NCI-H2081 (cell line): ENCODE measurements around the gene C22orf42.
"Not testable (repeated sequence)": the region's sequence is repeated elsewhere in the genome, so short reads cannot be mapped to it uniquely, and the experiment has no call there.

Source experiments
- DNase-seq, 2 experiments: peaks; one replicate each; lab custom pipeline; 2025; lab: John Stamatoyannopoulos, UW

C22orf42 gene

GRCh38 chr22:32185821-32186220 is 26.7 kb upstream of the C22orf42 start:
- no peak for DNase-seq

- DNase-seq: no peak
Measured at GRCh38 chr22:32183625-32184024, 24.5 kb upstream of the C22orf42 start.

- DNase-seq: no peak
Measured at GRCh38 chr22:32181043-32181442, 21.9 kb upstream of the C22orf42 start.

- DNase-seq: no peak
Measured at GRCh38 chr22:32177221-32177765, 18.2 kb upstream of the C22orf42 start.

- no peak for DNase-seq
Measured at GRCh38 chr22:32175683-32176644, 16.9 kb upstream of the C22orf42 start.

GRCh38 chr22:32175115-32175514 is 16.0 kb upstream of the C22orf42 start:
- DNase-seq: no peak

- no peak for DNase-seq
Measured at GRCh38 chr22:32165681-32166080, 6.6 kb upstream of the C22orf42 start.

GRCh38 chr22:32164075-32164860 is 5.2 kb upstream of the C22orf42 start:
- no peak for DNase-seq

GRCh38 chr22:32160411-32160810 is 1.3 kb upstream of the C22orf42 start:
- not testable (repeated sequence) for DNase-seq

GRCh38 chr22:32157632-32158031 is 1.5 kb downstream of the C22orf42 start:
- DNase-seq: not testable (repeated sequence)

- not testable (repeated sequence) for DNase-seq
Measured at GRCh38 chr22:32154727-32155126, 4.4 kb downstream of the C22orf42 start.

- not testable (repeated sequence) for DNase-seq
Measured at GRCh38 chr22:32151641-32152040, 7.5 kb downstream of the C22orf42 start.

GRCh38 chr22:32150647-32151046 is 8.5 kb downstream of the C22orf42 start:
- DNase-seq: not testable (repeated sequence)

GRCh38 chr22:32148372-32148771 is 10.7 kb downstream of the C22orf42 start:
- DNase-seq: not testable (repeated sequence)

- peak; percentile 24 to 57 for DNase-seq
Measured at GRCh38 chr22:32147128-32147527, 12.0 kb downstream of the C22orf42 start.

GRCh38 chr22:32144496-32145274 is 14.4 kb downstream of the C22orf42 start:
- DNase-seq: no peak

- DNase-seq: no peak
Measured at GRCh38 chr22:32142600-32142999, 16.5 kb downstream of the C22orf42 start.

- not testable (repeated sequence) for DNase-seq
Measured at GRCh38 chr22:32140688-32141087, 18.4 kb downstream of the C22orf42 start.

- not testable (repeated sequence) for DNase-seq
Measured at GRCh38 chr22:32138576-32138975, 20.5 kb downstream of the C22orf42 start.

- peak in 1 of 2 experiments; percentile 23 for DNase-seq
Measured at GRCh38 chr22:32137731-32138324, 21.3 kb downstream of the C22orf42 start.

GRCh38 chr22:32136881-32137280 is 22.2 kb downstream of the C22orf42 start:
- not testable (repeated sequence) for DNase-seq
